ENCODE results near the gene MAD1L1. TPM values are rescaled to one million over a fixed set of nuclear protein-coding genes. Genes with fewer than 3 reads are reported as not detected.

Gene MAD1L1
- total RNA-seq, 2 experiments from 2014 or later = 157 to 160 TPM

DNA sequence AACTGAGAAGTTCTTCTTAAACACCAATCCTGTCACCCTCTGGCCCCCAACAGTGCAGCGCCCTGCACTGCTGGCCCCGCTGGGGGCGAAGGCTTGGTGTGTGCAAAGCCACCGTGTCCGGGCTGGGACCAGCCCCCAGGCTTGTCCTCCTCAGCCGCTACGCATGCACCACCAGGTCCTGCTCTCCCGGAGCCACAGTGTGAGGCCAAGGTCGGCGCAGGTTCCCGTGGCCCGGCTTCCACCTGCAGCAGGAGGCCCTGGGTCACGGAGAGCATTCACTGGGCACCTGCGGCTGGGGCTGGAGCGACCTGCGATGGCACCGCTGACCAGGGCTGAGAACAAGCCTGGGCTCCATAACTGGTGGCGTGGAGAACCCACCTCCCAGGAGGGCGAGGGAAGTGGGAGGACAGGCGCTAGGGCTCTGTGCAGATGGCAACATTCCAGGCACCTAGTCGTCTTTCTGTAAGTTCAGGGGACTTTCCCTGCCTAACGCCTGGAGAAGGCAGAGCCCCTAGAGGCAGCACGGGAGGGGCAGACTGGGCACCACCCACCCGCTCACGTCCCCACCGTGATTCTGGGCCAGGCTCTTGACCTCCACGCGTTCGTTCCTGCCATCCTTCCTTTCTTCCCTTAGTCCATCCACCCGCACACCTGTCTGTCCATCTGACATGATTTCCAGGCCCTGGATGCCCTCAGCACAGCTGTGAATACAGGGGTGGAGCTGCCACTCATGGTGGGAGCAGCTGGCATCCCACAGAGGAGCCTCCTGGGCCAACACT, 291.1 kb downstream of the MAD1L1 start:
- Histone ChIP-seq H3K9me3 (ENCODE audit: control insufficient read depth in 1 of 2, insufficient read depth in 1 of 2, low read length in 2 of 2) (no peaks in the 10 kb centered on the region), H3K36me3 (ENCODE audit: insufficient read depth, low read length) (peaks cover 2% of the 10 kb centered on the region), H3K4me3 (ENCODE audit: low read length) (no peak overlapping the region), H3K4me1 (ENCODE audit: insufficient read depth, low read length) (peaks cover 77% of the 10 kb centered on the region), H3K27ac (ENCODE audit: low read depth in 1 of 2, low read length in 2 of 2) (no peak overlapping the region), H3K27me3 (ENCODE audit: control insufficient read depth in 1 of 2, insufficient read depth in 2 of 2, low read length in 2 of 2) (no peaks in the 10 kb centered on the region)
- TF ChIP-seq CTCF (IDR thresholded peaks at IDR 0.05) = no peak
- Mint-ChIP-seq H3K36me3 (ENCODE audit: low read depth) (peaks cover 37% of the 10 kb centered on the region), H3K4me1 (ENCODE audit: low read depth) (peaks cover 60% of the 10 kb centered on the region), H3K27me3 (peaks cover 4% of the 10 kb centered on the region), H3K27ac (peak overlapping the region; percentile 100), H3K9me3 (no peaks in the 10 kb centered on the region), H3K4me3 (peak overlapping the region; percentile 99)
- peak in 3 of 14 experiments; percentile 12 to 51 (median 37) for DNase-seq
- POLR2A ChIA-PET = interaction anchor here (0.6 to 2.2 kb wide), 4 partner anchors 9 to 567 kb away, joined by 4 to 17 read pairs (median 5); no protein-coding TSS in a partner anchor
- intact Hi-C loops (cut with DNase I, micrococcal nuclease) = loop anchor here (2.0 to 5.0 kb wide), 2 partner anchors 97 to 416 kb away; no protein-coding TSS in a partner anchor
- CTCF ChIA-PET = no interaction called here
- ATAC-seq (ENCODE audit: poor library complexity) = no peak

GRCh38 chr7:1940863-1941262, 291.9 kb downstream of the MAD1L1 start:
- Mint-ChIP-seq H3K9me3 (no peaks in the 10 kb centered on the region), H3K36me3 (ENCODE audit: low read depth) (peaks cover 42% of the 10 kb centered on the region), H3K27ac (peak overlapping the region; percentile 100), H3K27me3 (peaks cover 4% of the 10 kb centered on the region), H3K4me1 (ENCODE audit: low read depth) (peaks cover 66% of the 10 kb centered on the region), H3K4me3 (peak overlapping the region; percentile 99)
- Histone ChIP-seq H3K9me3 (ENCODE audit: control insufficient read depth in 1 of 2, insufficient read depth in 1 of 2, low read length in 2 of 2) (no peaks in the 10 kb centered on the region), H3K36me3 (ENCODE audit: insufficient read depth, low read length) (peaks cover 10% of the 10 kb centered on the region), H3K27me3 (ENCODE audit: control insufficient read depth in 1 of 2, insufficient read depth in 2 of 2, low read length in 2 of 2) (no peaks in the 10 kb centered on the region), H3K27ac (ENCODE audit: low read depth in 1 of 2, low read length in 2 of 2) (peak overlapping the region; percentile 91 to 96), H3K4me3 (ENCODE audit: low read length) (peak overlapping the region; percentile 85), H3K4me1 (ENCODE audit: insufficient read depth, low read length) (peaks cover 84% of the 10 kb centered on the region)
- no peak for DNase-seq
- ChIA-PET CTCF (no interaction called here), POLR2A (interaction anchor here (0.6 to 3.2 kb wide), 13 partner anchors 11 to 568 kb away, joined by 3 to 206 read pairs (median 8); partner anchors contain the start of gene EIF3B)
- no peak for ATAC-seq (ENCODE audit: poor library complexity)
- intact Hi-C loops (cut with DNase I, micrococcal nuclease) = loop anchor here (1.0 to 5.0 kb wide), 4 partner anchors 15 to 416 kb away; no protein-coding TSS in a partner anchor
- no peak for TF ChIP-seq CTCF (IDR thresholded peaks at IDR 0.05)

DNA sequence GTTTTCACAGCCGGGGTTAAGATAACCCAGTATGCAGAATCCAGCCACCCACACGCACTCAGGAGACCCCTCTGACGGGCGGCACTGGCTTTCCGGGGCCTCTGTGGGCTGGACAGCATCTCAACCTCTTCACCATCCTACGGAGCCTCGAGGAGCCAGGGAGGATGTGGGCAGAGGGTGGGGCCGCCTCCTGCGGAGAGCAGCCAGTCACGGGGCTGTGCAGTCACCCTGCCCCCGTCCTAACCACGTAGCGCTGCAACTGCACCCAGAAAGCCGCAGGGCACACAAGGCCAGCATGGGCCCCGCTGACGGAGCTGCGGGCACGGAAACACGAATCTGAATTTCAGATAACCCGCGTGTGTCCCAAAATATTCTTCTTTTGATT, 292.4 kb downstream of the MAD1L1 start:
- H3K36me3 ChIP-seq (ENCODE audit: insufficient read depth, low read length) = peaks cover 14% of the 10 kb centered on the region
- intact Hi-C loops (cut with DNase I, micrococcal nuclease) = loop anchor here (1.0 to 5.0 kb wide), 4 partner anchors 14 to 417 kb away; no protein-coding TSS in a partner anchor
- peak overlapping the region; percentile 91 to 96 for H3K27ac ChIP-seq (ENCODE audit: low read depth in 1 of 2, low read length in 2 of 2)
- H3K36me3 Mint-ChIP-seq (ENCODE audit: low read depth) = peaks cover 47% of the 10 kb centered on the region
- H3K27me3 Mint-ChIP-seq = peaks cover 4% of the 10 kb centered on the region
- ATAC-seq (ENCODE audit: poor library complexity) (peak; percentile 83), DNase-seq (peak; percentile 86 to 97 (median 90))
- H3K27me3 ChIP-seq (ENCODE audit: control insufficient read depth in 1 of 2, insufficient read depth in 2 of 2, low read length in 2 of 2) = no peaks in the 10 kb centered on the region
- H3K9me3 Mint-ChIP-seq = no peaks in the 10 kb centered on the region
- peaks cover 89% of the 10 kb centered on the region for H3K4me1 ChIP-seq (ENCODE audit: insufficient read depth, low read length)
- peak overlapping the region; percentile 100 for H3K27ac Mint-ChIP-seq
- H3K9me3 ChIP-seq (ENCODE audit: control insufficient read depth in 1 of 2, insufficient read depth in 1 of 2, low read length in 2 of 2) = no peaks in the 10 kb centered on the region
- H3K4me1 Mint-ChIP-seq (ENCODE audit: low read depth) = peaks cover 66% of the 10 kb centered on the region
- H3K4me3 ChIP-seq (ENCODE audit: low read length) = peak overlapping the region; percentile 85
- TF ChIP-seq CTCF (IDR thresholded peaks at IDR 0.05) = no peak
- ChIA-PET CTCF (no interaction called here), POLR2A (interaction anchor here (0.6 to 3.2 kb wide), 18 partner anchors 11 to 568 kb away, joined by 3 to 206 read pairs (median 6); partner anchors contain the start of gene EIF3B)
- peak overlapping the region; percentile 99 for H3K4me3 Mint-ChIP-seq
